HCEC 1CT (cell line): ENCODE results near the gene TSEN15.

ENCODE experiments used
- DNase-seq: peaks from one replicate; pipeline ENCODE4 v3.0.0-alpha.2; 2017

TSEN15 gene

GRCh38 chr1:184051485-184052193 is at the start of gene TSEN15:
Gene TSEN15 (plus strand): TSS chr1:184051730. CDS start chr1:184051756, 26 bp downstream.
- peak; percentile 84 for DNase-seq

GRCh38 chr1:184002071-184002470 is 49.5 kb upstream of the TSEN15 start:
- peak; percentile 89 for DNase-seq

DNA sequence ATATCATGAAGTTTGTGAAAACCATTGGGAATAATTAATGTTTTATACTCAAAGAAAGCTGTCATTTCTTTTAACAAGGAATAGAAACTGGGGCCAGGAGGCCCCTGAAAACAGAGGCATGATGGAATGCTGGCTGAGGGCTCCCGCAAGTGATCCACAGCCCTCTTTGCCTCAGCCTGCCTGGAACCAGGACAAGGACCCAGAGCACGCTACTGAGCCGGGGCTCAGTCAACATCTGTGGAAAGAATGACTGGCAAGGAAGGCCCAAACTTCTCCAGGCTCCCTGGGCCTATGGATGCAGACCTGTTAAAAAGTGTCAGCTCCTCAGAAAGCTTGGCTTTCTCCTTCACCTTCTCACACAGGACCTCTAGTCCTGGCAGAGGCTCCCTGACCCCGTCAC is 46.6 kb upstream of the TSEN15 start:
- no peak for DNase-seq

DNA sequence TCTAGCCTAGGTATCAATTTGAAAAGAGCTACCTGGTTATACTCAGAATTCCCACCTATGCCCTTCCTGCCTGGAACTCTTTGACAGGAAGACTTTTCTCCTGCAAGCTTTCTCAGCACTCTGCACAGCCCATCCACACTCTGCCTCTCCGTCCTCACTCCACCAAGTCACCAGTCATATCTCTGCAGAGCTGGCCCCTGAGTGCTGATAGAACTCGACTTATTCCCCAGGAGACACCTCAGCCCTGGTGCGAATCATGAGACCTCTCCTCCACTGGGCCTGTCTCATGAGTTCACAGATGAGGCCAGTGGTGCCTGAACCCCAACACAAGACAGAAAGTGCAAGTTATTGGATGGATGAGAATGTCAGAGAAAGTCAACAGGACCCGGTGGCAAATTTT is 46.0 kb upstream of the TSEN15 start:
- no peak for DNase-seq

DNA sequence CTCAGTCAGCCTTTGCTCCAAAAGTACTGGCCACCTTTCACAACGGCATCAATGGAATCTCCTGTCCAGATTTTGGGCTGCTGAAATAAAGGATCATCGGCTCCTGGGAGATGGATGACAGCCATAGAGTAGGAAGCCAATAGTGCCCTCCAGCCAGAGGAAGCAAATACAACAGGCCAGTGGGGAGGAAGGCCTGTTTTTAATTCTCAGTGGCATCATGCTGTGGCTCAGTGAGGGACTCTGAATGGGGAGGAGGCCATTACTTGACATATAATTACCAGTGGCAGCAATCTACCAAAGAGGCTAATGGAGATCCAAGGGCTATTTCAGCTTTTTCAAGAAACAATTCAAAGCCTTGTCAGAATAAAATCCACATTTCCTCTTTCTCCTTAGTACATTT is 40.7 kb upstream of the TSEN15 start:
- DNase-seq: no peak

DNA sequence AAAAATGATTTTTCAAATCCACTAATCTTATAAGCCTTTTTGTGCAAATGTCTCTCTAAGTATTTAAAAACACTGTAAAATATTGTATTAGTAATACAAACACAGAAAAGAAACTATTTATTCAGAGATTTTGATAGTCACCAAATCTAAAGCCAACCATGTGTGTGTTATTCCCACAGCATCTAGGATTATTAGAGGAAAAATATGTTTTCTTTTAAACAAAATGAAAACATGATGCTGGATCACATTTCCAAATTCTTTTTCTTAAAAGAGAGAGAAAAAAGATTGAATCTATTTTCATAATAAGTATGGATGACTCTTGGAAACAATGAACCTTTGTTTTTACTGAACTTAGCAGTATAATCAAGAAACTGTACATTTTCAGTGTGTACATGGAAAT is 39.3 kb upstream of the TSEN15 start:
- no peak for DNase-seq

DNA sequence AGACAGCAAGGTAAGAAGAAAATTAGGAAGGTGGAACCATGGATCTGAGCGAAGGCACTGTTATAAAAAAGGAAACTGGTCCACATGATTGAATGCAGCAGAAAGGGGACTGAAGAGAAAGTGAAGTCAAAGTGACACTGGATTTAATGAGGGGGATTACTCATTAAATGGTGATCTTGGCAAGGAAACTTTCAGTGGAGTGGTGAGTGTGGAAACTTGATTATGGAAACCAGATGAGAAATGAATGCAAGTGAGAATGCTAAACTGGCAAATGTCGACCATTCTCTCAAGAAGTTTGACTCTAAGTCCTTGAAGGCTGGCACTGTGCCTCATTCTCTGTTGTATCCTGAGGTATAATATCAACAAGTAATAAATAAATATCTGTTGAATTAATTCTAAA is 37.3 kb upstream of the TSEN15 start:
- DNase-seq: no peak

- no peak for DNase-seq
Measured at GRCh38 chr1:184016169-184016568, 35.4 kb upstream of the TSEN15 start.

- DNase-seq: no peak
Measured at GRCh38 chr1:184017306-184017705, 34.2 kb upstream of the TSEN15 start.

DNA sequence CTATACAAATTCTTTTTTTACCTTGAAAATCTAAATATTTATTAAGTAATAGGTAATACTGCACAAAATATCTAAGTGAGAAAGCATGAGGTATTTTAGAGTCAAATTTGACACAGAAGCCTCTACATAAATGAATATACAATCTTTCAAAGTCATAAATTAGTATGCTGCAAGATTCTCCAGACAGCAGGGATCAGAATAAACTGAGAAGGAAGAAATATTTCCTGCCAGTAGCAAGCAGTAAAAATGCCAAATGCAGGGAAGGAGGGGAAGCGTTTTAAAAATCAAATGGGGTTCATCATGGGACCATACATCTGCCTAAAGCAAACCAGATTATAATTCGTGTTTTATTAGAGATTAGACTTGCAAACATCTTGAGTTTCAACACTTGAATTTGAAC is 32.9 kb upstream of the TSEN15 start:
- DNase-seq: no peak

DNA sequence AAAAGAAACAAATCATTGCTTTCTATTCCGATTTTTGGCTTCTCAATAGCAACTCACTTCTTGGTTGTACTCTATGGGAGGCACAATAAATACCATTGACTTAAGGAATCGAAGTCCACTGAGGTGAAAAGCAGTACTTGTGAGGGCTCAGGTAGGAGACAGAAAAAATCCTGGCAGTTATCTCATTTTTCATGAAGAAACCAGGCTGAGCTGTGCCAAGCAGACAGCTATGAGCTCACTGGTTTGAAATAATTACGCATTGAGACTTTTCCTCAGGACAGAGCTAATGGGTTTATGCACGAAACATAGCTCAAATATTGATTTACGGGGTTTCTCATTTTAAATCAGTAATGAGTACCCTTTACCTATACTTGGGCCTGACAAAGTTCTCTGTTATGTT is 32.5 kb upstream of the TSEN15 start:
- no peak for DNase-seq

GRCh38 chr1:184019506-184019905 is 32.0 kb upstream of the TSEN15 start:
- no peak for DNase-seq

DNA sequence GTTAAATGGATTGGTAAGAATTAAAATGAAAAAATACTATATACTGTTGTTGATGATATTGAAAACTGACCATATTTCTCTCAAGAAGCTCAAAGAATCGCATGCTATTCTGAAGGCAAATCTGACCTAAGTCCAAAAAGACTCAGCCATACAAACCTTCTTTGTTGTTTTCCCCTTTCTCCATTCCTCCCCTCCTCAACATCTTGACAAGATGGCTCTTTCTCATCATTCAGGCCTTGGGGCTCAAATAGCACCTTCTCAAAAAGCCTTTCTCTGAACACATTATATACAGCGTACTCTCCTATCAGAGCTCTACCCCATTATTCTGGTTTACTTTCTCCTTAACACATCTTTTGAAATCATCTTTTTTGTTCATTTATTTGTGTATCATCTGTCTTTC is 31.2 kb upstream of the TSEN15 start:
- DNase-seq: no peak

DNA sequence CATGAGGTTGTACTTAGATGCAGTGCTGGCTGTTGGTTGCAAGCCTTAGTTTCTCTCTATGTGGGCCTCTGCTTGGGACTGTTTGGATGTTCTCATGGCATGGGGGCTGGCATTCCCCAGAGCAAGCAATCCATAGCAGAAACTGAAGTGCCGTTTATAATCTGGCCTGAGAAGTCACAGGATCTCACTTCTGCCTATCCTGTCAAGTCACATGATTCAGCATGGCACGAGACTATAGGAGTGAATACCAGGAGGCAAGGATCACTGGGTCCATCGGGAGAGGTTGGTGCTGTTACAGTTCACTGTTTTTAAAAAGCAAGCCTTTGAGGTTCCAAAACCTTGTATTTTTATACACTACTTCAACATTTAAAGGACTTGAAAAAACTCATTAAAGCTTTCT is 30.7 kb upstream of the TSEN15 start:
- DNase-seq: no peak

- DNase-seq: no peak
Measured at GRCh38 chr1:184021728-184022127, 29.8 kb upstream of the TSEN15 start.

DNA sequence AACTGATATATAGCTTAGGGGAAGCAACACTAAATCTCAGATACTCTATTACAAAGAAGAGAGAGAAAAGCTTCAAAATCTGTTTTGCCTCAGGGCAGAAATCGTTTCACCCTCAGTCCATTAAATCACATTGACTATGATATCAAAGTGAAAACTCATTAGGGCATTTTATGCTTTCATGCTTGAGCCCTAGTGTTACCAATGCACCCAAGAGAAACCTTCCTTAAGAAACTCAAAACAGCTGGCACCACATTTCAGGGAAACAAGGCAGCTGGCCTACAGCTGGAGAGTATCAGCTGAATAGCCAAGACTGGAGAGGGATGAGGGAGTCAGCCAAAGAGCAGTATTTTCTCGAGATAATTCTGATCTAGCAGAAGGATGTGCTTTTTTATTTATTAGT is 28.9 kb upstream of the TSEN15 start:
- peak; percentile 63 for DNase-seq

DNA sequence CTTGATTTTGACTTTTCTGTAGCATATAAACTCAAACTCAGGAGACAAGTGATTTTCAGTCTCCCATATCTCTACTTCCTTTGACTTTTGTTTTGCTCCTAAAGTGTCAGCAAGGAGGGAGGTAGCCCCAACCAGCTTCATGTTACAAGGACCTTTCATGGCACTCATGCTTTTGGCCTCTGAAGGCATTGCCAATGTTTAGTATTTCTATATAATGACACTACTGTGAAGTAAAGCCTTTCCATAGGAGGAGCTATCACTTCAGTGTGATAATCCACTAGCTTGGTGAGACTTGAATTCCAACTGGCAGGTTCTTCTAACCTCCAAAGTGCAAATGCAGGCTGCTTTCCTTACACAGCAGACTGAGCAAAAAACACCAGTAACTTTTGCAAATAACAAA is 28.4 kb upstream of the TSEN15 start:
- DNase-seq: no peak

- peak; percentile 88 for DNase-seq
Measured at GRCh38 chr1:184025242-184025675, 26.3 kb upstream of the TSEN15 start.

DNA sequence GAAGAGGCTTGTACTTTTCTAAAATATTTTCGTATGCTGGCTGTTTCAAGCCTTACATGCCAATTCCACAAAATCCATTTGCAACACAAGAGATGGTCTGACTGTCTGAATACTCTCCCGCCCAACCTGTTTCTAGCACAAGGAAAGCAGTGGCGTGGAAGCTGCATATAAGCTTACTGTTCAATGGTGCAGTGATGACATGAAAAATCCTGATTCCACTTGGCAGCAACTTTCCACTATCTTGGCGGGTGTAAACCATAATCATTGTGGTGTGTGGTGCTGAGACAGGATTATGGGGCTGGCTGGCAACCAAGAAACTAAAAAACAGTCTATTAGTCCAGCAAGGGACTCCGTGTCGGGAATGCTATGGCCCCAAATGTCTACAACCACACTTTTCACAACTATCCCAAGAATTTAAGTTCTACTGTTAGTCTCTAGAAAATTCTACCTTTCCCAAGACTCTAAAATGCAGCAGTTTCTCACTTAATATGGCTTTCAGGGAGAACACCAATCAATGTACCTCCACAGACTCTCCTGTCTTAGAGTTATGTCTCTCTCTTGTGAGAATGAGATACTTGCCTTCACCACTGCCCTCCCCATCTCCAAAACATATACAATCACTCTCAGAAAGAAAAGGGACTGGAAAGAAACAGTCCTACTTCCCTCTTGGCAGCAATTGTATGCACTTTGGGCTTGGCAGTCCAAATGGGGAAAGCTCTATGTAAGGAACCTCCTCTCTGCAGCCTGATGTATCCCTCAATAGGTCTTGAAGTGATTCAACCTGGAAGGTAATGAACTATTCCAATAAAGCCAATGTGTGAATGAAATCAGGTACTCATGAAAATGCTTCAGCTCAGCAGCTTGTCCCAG is 23.5 kb upstream of the TSEN15 start:
- DNase-seq: no peak

DNA sequence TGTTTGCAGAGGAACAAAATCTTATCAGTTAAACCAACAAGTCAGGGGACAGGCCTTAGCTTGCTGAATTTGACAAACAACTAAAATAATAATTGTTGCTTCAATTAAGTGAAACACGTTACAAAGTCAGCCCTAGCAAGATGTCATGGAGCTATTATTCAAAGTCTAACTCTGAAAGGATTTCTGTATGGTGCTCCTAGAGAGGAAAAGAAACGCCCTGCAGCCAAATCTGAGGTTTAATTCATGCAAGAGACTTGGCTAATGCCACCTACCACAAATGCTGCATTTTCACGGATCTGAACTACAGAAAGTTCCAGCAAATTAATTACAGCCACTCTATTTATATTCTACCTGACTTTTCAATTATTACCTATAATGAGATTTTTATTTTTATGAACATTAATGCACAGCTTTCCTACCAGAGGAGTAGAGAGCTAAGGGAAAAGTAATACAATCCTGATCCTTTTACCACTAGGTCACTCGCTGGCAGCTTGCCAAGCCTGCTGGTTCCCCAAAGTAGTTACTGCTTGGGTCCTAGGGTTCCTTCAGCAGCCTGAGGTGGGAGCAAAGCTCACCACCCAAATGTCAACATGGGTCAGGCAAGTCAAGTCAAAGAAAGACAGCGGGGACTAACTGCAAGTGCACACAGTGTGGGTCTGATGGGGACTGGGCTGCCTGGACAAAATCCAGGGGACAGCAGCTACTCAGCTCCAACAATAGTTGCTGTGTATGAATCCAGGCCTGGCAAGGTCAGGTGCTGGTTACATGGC is 22.5 kb upstream of the TSEN15 start:
- no peak for DNase-seq

DNA sequence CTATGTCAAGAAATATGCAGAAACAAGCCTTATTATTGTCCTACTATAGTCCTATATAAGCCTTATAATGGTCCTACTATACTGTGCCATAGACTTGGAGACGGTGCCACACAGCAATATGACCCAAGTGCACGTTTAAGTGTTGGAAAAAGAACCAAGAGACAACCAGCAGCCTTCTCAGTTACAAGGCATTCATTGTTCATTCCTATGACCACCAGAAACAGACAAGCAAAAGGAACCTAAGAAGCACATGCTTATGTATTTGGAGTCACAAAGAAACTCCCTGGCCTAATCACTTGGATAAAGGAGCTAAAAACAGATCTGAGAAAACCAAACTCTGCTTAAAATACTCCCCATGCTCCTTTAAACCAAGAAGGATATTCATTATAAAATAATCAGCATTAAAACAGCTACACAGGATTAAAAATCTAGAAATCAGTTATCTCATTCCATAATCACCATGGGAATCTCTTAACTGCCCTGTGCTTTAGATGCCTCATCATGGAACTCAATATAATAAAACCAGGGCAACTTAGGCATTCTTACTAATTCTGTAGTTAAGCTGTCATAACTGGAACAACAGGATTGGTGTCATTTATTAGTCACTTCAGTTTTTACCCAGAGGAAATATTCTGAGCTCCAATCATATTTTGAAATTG is 21.0 kb upstream of the TSEN15 start:
- DNase-seq: no peak

GRCh38 chr1:184031092-184031408 is 20.5 kb upstream of the TSEN15 start:
- DNase-seq: no peak

GRCh38 chr1:184031409-184032107 is 20.0 kb upstream of the TSEN15 start:
- DNase-seq: no peak
